Measurements from ENCODE around the gene FRY.
"Not testable (repeated sequence)": the region's sequence is repeated elsewhere in the genome, so short reads cannot be mapped to it uniquely, and the experiment has no call there.

Gene FRY

DNA sequence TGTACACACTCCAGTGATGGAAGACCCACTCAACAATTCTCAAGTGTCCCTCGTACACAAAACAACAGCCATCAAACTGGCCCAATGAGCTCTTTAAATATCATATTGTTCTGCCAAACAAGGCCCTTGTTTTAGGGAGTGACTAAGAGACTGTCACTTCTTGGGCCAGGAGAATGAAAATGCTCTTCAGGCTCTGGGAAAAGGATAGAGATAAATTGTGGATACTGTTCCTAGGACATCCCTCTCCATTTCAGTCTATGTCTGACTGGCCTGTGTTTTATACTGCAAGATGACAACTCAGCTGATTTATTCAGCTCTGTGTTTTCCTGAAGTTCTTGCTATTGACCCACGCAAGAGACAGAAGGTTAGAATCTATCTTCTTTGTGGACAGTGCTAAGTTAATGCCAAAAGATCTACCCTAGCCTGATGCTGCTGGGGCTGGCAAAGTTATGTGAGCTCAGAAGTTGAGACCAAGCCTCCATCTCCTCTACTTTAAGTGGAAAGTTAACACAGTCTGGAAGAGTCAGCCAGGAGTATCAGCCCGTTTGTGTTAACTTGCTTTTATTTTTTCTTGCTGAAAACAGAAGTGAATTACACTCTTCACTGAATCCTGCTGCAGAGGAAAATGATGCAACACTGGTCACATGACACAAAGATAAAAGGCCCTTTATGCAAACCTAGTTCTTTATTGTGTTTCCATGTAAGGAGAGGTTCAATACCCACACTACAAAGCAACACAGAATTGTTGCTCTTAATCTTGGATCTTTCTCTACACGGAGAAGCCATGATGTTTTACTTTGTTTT is 14.6 kb downstream of the FRY start:
- Histone ChIP-seq H3K27me3 (ENCODE audit: control insufficient read depth, insufficient read depth, low read length) (no peaks in the 10 kb centered on the region), H3K4me1 (ENCODE audit: control insufficient read depth, insufficient read depth, low read length) (peaks cover 14% of the 10 kb centered on the region), H3K4me3 (ENCODE audit: low read length) (no peak overlapping the region), H3K36me3 (ENCODE audit: control insufficient read depth, insufficient read depth, low read length) (no peaks in the 10 kb centered on the region), H3K9ac (ENCODE audit: low read length) (no peak overlapping the region), H3K27ac (ENCODE audit: low read depth, low read length) (peak overlapping the region; percentile 48)

GRCh38 chr13:32047088-32047487 is 15.5 kb downstream of the FRY start:
- no peak overlapping the region for H3K27ac ChIP-seq (ENCODE audit: low read depth, low read length)
- no peak overlapping the region for H3K4me3 ChIP-seq (ENCODE audit: low read length)
- H3K27me3 ChIP-seq (ENCODE audit: control insufficient read depth, insufficient read depth, low read length): no peaks in the 10 kb centered on the region
- H3K9ac ChIP-seq (ENCODE audit: low read length): no peak overlapping the region
- peaks cover 14% of the 10 kb centered on the region for H3K4me1 ChIP-seq (ENCODE audit: control insufficient read depth, insufficient read depth, low read length)
- H3K36me3 ChIP-seq (ENCODE audit: control insufficient read depth, insufficient read depth, low read length): no peaks in the 10 kb centered on the region

- no peaks in the 10 kb centered on the region for H3K27me3 ChIP-seq (ENCODE audit: control insufficient read depth, insufficient read depth, low read length)
- peaks cover 14% of the 10 kb centered on the region for H3K4me1 ChIP-seq (ENCODE audit: control insufficient read depth, insufficient read depth, low read length)
- no peak overlapping the region for H3K4me3 ChIP-seq (ENCODE audit: low read length)
- no peaks in the 10 kb centered on the region for H3K36me3 ChIP-seq (ENCODE audit: control insufficient read depth, insufficient read depth, low read length)
- H3K9ac ChIP-seq (ENCODE audit: low read length): no peak overlapping the region
- no peak overlapping the region for H3K27ac ChIP-seq (ENCODE audit: low read depth, low read length)
These were observed 16.2 kb downstream of the FRY start for GRCh38 chr13:32047793-32048192.

- H3K36me3 ChIP-seq (ENCODE audit: control insufficient read depth, insufficient read depth, low read length): no peaks in the 10 kb centered on the region
- no peaks in the 10 kb centered on the region for H3K27me3 ChIP-seq (ENCODE audit: control insufficient read depth, insufficient read depth, low read length)
- H3K4me3 ChIP-seq (ENCODE audit: low read length): no peak overlapping the region
- H3K4me1 ChIP-seq (ENCODE audit: control insufficient read depth, insufficient read depth, low read length): peaks cover 14% of the 10 kb centered on the region
- H3K9ac ChIP-seq (ENCODE audit: low read length): no peak overlapping the region
- H3K27ac ChIP-seq (ENCODE audit: low read depth, low read length): no peak overlapping the region
These were observed 17.2 kb downstream of the FRY start for GRCh38 chr13:32048816-32049215.

- Histone ChIP-seq H3K27me3 (ENCODE audit: control insufficient read depth, insufficient read depth, low read length) (no peaks in the 10 kb centered on the region), H3K9ac (ENCODE audit: low read length) (no peak overlapping the region), H3K4me3 (ENCODE audit: low read length) (no peak overlapping the region), H3K27ac (ENCODE audit: low read depth, low read length) (no peak overlapping the region), H3K4me1 (ENCODE audit: control insufficient read depth, insufficient read depth, low read length) (peaks cover 6% of the 10 kb centered on the region), H3K36me3 (ENCODE audit: control insufficient read depth, insufficient read depth, low read length) (no peaks in the 10 kb centered on the region)
These were observed 19.6 kb downstream of the FRY start for GRCh38 chr13:32051156-32051555.

DNA sequence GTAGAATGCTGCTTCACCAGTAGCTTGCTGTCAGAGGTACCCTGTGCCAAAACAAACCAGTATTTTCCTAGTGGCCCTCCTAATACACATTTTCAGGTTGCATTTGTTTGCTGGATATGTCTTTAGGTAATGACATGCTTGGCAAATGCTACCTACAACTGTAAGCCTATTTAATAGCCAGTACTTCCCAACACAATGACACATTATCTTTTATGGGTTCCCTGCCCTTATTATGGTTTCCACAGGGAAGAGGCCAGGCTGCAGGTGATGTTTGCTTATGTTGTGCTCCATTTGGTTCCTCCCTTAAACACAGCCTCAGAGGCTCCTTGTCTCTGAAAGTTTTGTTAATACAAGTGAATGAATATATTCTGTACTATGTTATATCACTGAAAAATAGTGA is 24.7 kb downstream of the FRY start:
- H3K27me3 ChIP-seq (ENCODE audit: control insufficient read depth, insufficient read depth, low read length): no peaks in the 10 kb centered on the region
- no peak overlapping the region for H3K4me3 ChIP-seq (ENCODE audit: low read length)
- no peak overlapping the region for H3K9ac ChIP-seq (ENCODE audit: low read length)
- H3K36me3 ChIP-seq (ENCODE audit: control insufficient read depth, insufficient read depth, low read length): no peaks in the 10 kb centered on the region
- no peak overlapping the region for H3K27ac ChIP-seq (ENCODE audit: low read depth, low read length)
- peaks cover 8% of the 10 kb centered on the region for H3K4me1 ChIP-seq (ENCODE audit: control insufficient read depth, insufficient read depth, low read length)

GRCh38 chr13:32057325-32057724 is 25.8 kb downstream of the FRY start:
- not testable (repeated sequence) for H3K27ac ChIP-seq (ENCODE audit: low read depth, low read length); H3K9ac ChIP-seq (ENCODE audit: low read length); H3K4me3 ChIP-seq (ENCODE audit: low read length); H3K36me3 ChIP-seq (ENCODE audit: control insufficient read depth, insufficient read depth, low read length); H3K27me3 ChIP-seq (ENCODE audit: control insufficient read depth, insufficient read depth, low read length)
- peaks cover 12% of the 10 kb centered on the region for H3K4me1 ChIP-seq (ENCODE audit: control insufficient read depth, insufficient read depth, low read length)

DNA sequence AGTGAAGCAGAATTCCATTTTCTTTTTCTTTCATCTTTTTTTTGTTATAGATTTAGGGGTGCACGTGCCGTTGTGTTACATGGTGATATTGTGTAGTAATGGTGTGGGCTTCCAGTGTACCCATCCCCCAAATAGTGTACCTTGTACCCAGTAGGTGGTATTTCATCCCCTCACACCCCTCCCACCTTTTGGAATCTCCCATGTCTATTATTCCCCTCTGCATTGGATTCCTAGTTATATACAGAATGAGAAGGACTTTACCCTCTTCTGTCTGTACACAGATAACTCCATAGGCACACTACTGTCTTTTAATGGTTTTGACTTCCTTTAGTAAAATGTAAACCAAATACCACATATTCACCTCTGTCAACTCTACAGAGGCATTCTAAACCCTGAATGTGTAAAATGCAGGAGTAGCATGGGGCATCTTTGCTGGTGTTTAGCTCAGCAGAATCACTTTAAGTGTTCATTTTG is 28.0 kb downstream of the FRY start:
- peaks cover 12% of the 10 kb centered on the region for H3K4me1 ChIP-seq (ENCODE audit: control insufficient read depth, insufficient read depth, low read length)
- H3K27ac ChIP-seq (ENCODE audit: low read depth, low read length): no peak overlapping the region
- no peaks in the 10 kb centered on the region for H3K27me3 ChIP-seq (ENCODE audit: control insufficient read depth, insufficient read depth, low read length)
- no peak overlapping the region for H3K9ac ChIP-seq (ENCODE audit: low read length)
- no peaks in the 10 kb centered on the region for H3K36me3 ChIP-seq (ENCODE audit: control insufficient read depth, insufficient read depth, low read length)
- no peak overlapping the region for H3K4me3 ChIP-seq (ENCODE audit: low read length)

- Histone ChIP-seq H3K4me3 (ENCODE audit: low read length) (no peak overlapping the region), H3K27ac (ENCODE audit: low read depth, low read length) (peak overlapping the region; percentile 11), H3K9ac (ENCODE audit: low read length) (no peak overlapping the region), H3K27me3 (ENCODE audit: control insufficient read depth, insufficient read depth, low read length) (no peaks in the 10 kb centered on the region), H3K4me1 (ENCODE audit: control insufficient read depth, insufficient read depth, low read length) (peaks cover 12% of the 10 kb centered on the region), H3K36me3 (ENCODE audit: control insufficient read depth, insufficient read depth, low read length) (no peaks in the 10 kb centered on the region)
These were observed 28.9 kb downstream of the FRY start for GRCh38 chr13:32060401-32060878.

GRCh38 chr13:32063619-32064233 is 32.2 kb downstream of the FRY start:
- Histone ChIP-seq H3K9ac (ENCODE audit: low read length) (no peak overlapping the region), H3K36me3 (ENCODE audit: control insufficient read depth, insufficient read depth, low read length) (no peaks in the 10 kb centered on the region), H3K27ac (ENCODE audit: low read depth, low read length) (no peak overlapping the region), H3K27me3 (ENCODE audit: control insufficient read depth, insufficient read depth, low read length) (no peaks in the 10 kb centered on the region), H3K4me3 (ENCODE audit: low read length) (no peak overlapping the region), H3K4me1 (ENCODE audit: control insufficient read depth, insufficient read depth, low read length) (peaks cover 12% of the 10 kb centered on the region)

GRCh38 chr13:32067149-32067961 is 35.8 kb downstream of the FRY start:
- no peak overlapping the region for H3K27ac ChIP-seq (ENCODE audit: low read depth, low read length)
- H3K4me1 ChIP-seq (ENCODE audit: control insufficient read depth, insufficient read depth, low read length): no peaks in the 10 kb centered on the region
- H3K9ac ChIP-seq (ENCODE audit: low read length): no peak overlapping the region
- no peak overlapping the region for H3K4me3 ChIP-seq (ENCODE audit: low read length)
- no peaks in the 10 kb centered on the region for H3K27me3 ChIP-seq (ENCODE audit: control insufficient read depth, insufficient read depth, low read length)
- H3K36me3 ChIP-seq (ENCODE audit: control insufficient read depth, insufficient read depth, low read length): no peaks in the 10 kb centered on the region

- H3K27ac ChIP-seq (ENCODE audit: low read depth, low read length): no peak overlapping the region
- H3K27me3 ChIP-seq (ENCODE audit: control insufficient read depth, insufficient read depth, low read length): no peaks in the 10 kb centered on the region
- H3K4me3 ChIP-seq (ENCODE audit: low read length): no peak overlapping the region
- no peak overlapping the region for H3K9ac ChIP-seq (ENCODE audit: low read length)
- no peaks in the 10 kb centered on the region for H3K36me3 ChIP-seq (ENCODE audit: control insufficient read depth, insufficient read depth, low read length)
- no peaks in the 10 kb centered on the region for H3K4me1 ChIP-seq (ENCODE audit: control insufficient read depth, insufficient read depth, low read length)
These were observed 36.7 kb downstream of the FRY start for GRCh38 chr13:32068255-32068654.

Data from rectal smooth muscle tissue (tissue), 1 donor.